Measurements from ENCODE around the gene PDZD8. TPM values are rescaled to one million over a fixed set of nuclear protein-coding genes. Genes with fewer than 3 reads are reported as not detected.

Gene PDZD8
- polyA plus RNA-seq, 2 of the 4 experiments (the other 2 are of a cell fraction): 27.4 to 76.7 TPM

- no peak for TF ChIP-seq NR3C1 (IDR thresholded peaks at IDR 0.05)
These were observed 28.7 kb downstream of the PDZD8 start (continued) for GRCh38 chr10:117346574-117346973.

GRCh38 chr10:117345143-117345542 is 30.1 kb downstream of the PDZD8 start:
- ChIA-PET CTCF (interaction anchor here (0.6 to 1.8 kb wide), 11 partner anchors 10 to 170 kb away, joined by 3 to 7 read pairs (median 3); no protein-coding TSS in a partner anchor), POLR2A (interaction anchor here (1.4 kb wide), 1 partner anchor 15 kb away, joined by 3 read pairs; no protein-coding TSS in a partner anchor)
- Histone ChIP-seq H3K4me3 (no peak overlapping the region), H3K4me1 (peaks cover 96% of the 10 kb centered on the region), H3K4me2 (peak overlapping the region; percentile 50), H3K9me3 (no peaks in the 10 kb centered on the region), H3K27ac (peak overlapping the region; percentile 66 to 88)
- ATAC-seq: peak; percentile 65 to 83; a peak in 4 of 6 replicates
- TF ChIP-seq RAD21 (conservative IDR thresholded peaks at IDR 0.05 in 1 of 2, IDR thresholded peaks at IDR 0.05 in 1 of 2) (peak; percentile 15 to 34; a peak in 1 of 5 replicates), MAX (IDR thresholded peaks at IDR 0.05) (0 out of 2 replicates have a peak, but pooled peaks have one; percentile 25), HEYL (CRISPR knock-in tag; IDR thresholded peaks at IDR 0.05) (no peak)
- DNase-seq (ENCODE audit: low read depth in 1 of 2, low spot score in 1 of 2): peak in 1 of 2 experiments; percentile 61
- peak; percentile 86 for FAIRE-seq

- FAIRE-seq: no peak
- Histone ChIP-seq H3K4me1 (peaks cover 98% of the 10 kb centered on the region), H3K4me3 (peak overlapping the region; percentile 6; the same call in 1 of the 3 replicates), H3K27ac (peak overlapping the region; percentile 65 to 85), H3K4me2 (peak overlapping the region; percentile 78), H3K9me3 (no peaks in the 10 kb centered on the region)
- peak in 1 of 2 experiments; percentile 42 for DNase-seq (ENCODE audit: low read depth in 1 of 2, low spot score in 1 of 2)
- TF ChIP-seq RAD21 (conservative IDR thresholded peaks at IDR 0.05 in 1 of 2, IDR thresholded peaks at IDR 0.05 in 1 of 2) (no peak), CEBPB (IDR thresholded peaks at IDR 0.05) (peak in 1 of 2 experiments; percentile 37; a peak in 1 of 4 replicates), MAX (IDR thresholded peaks at IDR 0.05) (peak; percentile 78), JUNB (IDR thresholded peaks at IDR 0.05) (0 out of 2 replicates have a peak, but pooled peaks have one; percentile 37), REST (IDR thresholded peaks at IDR 0.05) (no peak), FOSB (CRISPR knock-in tag; IDR thresholded peaks at IDR 0.05) (no peak), NFE2L2 (conservative IDR thresholded peaks at IDR 0.05; ENCODE audit: low read length) (no peak), JUN (IDR thresholded peaks at IDR 0.05) (peak in 1 of 2 experiments; percentile 50; a peak in 1 of 5 replicates), FOSL2 (IDR thresholded peaks at IDR 0.05) (no peak), FOSL2 (CRISPR knock-in tag; IDR thresholded peaks at IDR 0.05) (0 out of 2 replicates have a peak, but pooled peaks have one; percentile 23), EP300 (IDR thresholded peaks at IDR 0.05) (peak in 1 of 2 experiments; percentile 58; a peak in 2 of 5 replicates), RNF2 (IDR thresholded peaks at IDR 0.05; ENCODE audit: borderline replicate concordance, low read depth) (no peak), ZSCAN20 (CRISPR knock-in tag; IDR thresholded peaks at IDR 0.05) (no peak), GATA3 (IDR thresholded peaks at IDR 0.05; ENCODE audit: borderline replicate concordance) (peak; percentile 75; the same call in 1 of the 2 replicates)
- peak; percentile 60 to 76; a peak in 5 of 6 replicates for ATAC-seq
- 17% methylated on average over 5 of the region's 5 CpGs for WGBS (ENCODE audit: missing lambda C conversion rate)
- ChIA-PET CTCF (interaction anchor here (1.1 kb wide), 1 partner anchor 22 kb away, joined by 3 read pairs; no protein-coding TSS in a partner anchor), POLR2A (no interaction called here)
These were observed 32.6 kb downstream of the PDZD8 start for GRCh38 chr10:117342641-117343040.

- Histone ChIP-seq H3K9me3 (no peaks in the 10 kb centered on the region), H3K4me3 (no peak overlapping the region), H3K4me2 (peak overlapping the region; percentile 9), H3K4me1 (peaks cover 83% of the 10 kb centered on the region), H3K27ac (peak overlapping the region in 1 of 2 experiments; percentile 85; a peak in 4 of 6 replicates)
- ATAC-seq (no peak), FAIRE-seq (no peak), DNase-seq (ENCODE audit: low read depth in 1 of 2, low spot score in 1 of 2) (no peak)
- 80% methylated on average over 4 of the region's 4 CpGs for WGBS (ENCODE audit: missing lambda C conversion rate)
- POLR2A ChIA-PET: no interaction called here
- CTCF ChIA-PET: interaction anchor here (1.1 kb wide), 1 partner anchor 125 kb away, joined by 4 read pairs; no protein-coding TSS in a partner anchor
- TF ChIP-seq CHD4 (IDR thresholded peaks at IDR 0.05; ENCODE audit: borderline replicate concordance): no peak
- TF ChIP-seq SREBF2 (IDR thresholded peaks at IDR 0.05): no peak
- TF ChIP-seq POLR2A (IDR thresholded peaks at IDR 0.05; ENCODE audit: low read length): no peak
- TF ChIP-seq CBX2 (IDR thresholded peaks at IDR 0.05; ENCODE audit: borderline replicate concordance, low read depth): no peak
- TF ChIP-seq HOXB13 (CRISPR knock-in tag; IDR thresholded peaks at IDR 0.05; ENCODE audit: low read depth): no peak
- TF ChIP-seq FOSL2 (IDR thresholded peaks at IDR 0.05): no peak
- TF ChIP-seq FOSL2 (CRISPR knock-in tag; IDR thresholded peaks at IDR 0.05): no peak
- no peak for TF ChIP-seq MAZ (IDR thresholded peaks at IDR 0.05; ENCODE audit: borderline replicate concordance, low read depth, low read length)
- TF ChIP-seq JUNB (IDR thresholded peaks at IDR 0.05): no peak
- TF ChIP-seq POLR2AphosphoS2 (conservative IDR thresholded peaks at IDR 0.05; ENCODE audit: low read length): no peak
- TF ChIP-seq PHF8 (IDR thresholded peaks at IDR 0.05; ENCODE audit: borderline replicate concordance, low read depth): no peak
- no peak for TF ChIP-seq RCOR1 (IDR thresholded peaks at IDR 0.05; ENCODE audit: low read depth, low read length)
- TF ChIP-seq RFX5 (IDR thresholded peaks at IDR 0.05): no peak
- no peak for TF ChIP-seq CHD2 (IDR thresholded peaks at IDR 0.05; ENCODE audit: low read length, partially characterized antibody)
- TF ChIP-seq NPAS2 (CRISPR knock-in tag; IDR thresholded peaks at IDR 0.05; ENCODE audit: borderline replicate concordance): no peak
- TF ChIP-seq FOXS1 (CRISPR knock-in tag; IDR thresholded peaks at IDR 0.05): no peak
- TF ChIP-seq KDM1A (IDR thresholded peaks at IDR 0.05; ENCODE audit: low read depth): no peak
- no peak for TF ChIP-seq EHF (CRISPR knock-in tag; IDR thresholded peaks at IDR 0.05)
These were observed 34.2 kb downstream of the PDZD8 start for GRCh38 chr10:117341061-117341460.

All from A549 (cell line).